HG03457 (cell line): Measurements from ENCODE around the gene ALCAM.

ENCODE experiments used
- ATAC-seq: cut with Tn5 transposase; IDR thresholded peaks from one replicate; pipeline ENCODE4 v1.9.1; 2021; ENCODE audit warnings: moderate number of reproducible peaks; ENCODE audit not compliant: unreplicated experiment

ALCAM gene

GRCh38 chr3:105355408-105356061 is 11.2 kb upstream of the ALCAM start:
- no peak for ATAC-seq

- no peak for ATAC-seq
Measured at GRCh38 chr3:105356396-105356795, 10.3 kb upstream of the ALCAM start.

- ATAC-seq = no peak
Measured at GRCh38 chr3:105356988-105357387, 9.7 kb upstream of the ALCAM start.

- ATAC-seq = no peak
Measured at GRCh38 chr3:105359098-105359762, 7.5 kb upstream of the ALCAM start.

GRCh38 chr3:105360003-105360402 is 6.7 kb upstream of the ALCAM start:
- no peak for ATAC-seq

GRCh38 chr3:105362021-105362665 is 4.6 kb upstream of the ALCAM start:
- no peak for ATAC-seq

- no peak for ATAC-seq
Measured at GRCh38 chr3:105364128-105364527, 2.6 kb upstream of the ALCAM start.

- ATAC-seq = no peak
Measured at GRCh38 chr3:105365081-105365390, 1.7 kb upstream of the ALCAM start.

GRCh38 chr3:105365391-105366325 is 1.1 kb upstream of the ALCAM start:
- ATAC-seq = no peak

GRCh38 chr3:105367063-105367405 is 325 bp downstream of the ALCAM start:
- ATAC-seq = no peak

- peak; percentile 32 for ATAC-seq
Measured at GRCh38 chr3:105367406-105368213, 901 bp downstream of the ALCAM start.

GRCh38 chr3:105368566-105369499 is 2.1 kb downstream of the ALCAM start:
- ATAC-seq = peak; percentile 20

- ATAC-seq = peak; percentile 13
Measured at GRCh38 chr3:105369500-105370371, 3.0 kb downstream of the ALCAM start.

GRCh38 chr3:105373383-105373782 is 6.7 kb downstream of the ALCAM start:
- no peak for ATAC-seq

GRCh38 chr3:105375750-105376511 is 9.2 kb downstream of the ALCAM start:
- no peak for ATAC-seq

GRCh38 chr3:105377716-105378115 is 11.0 kb downstream of the ALCAM start:
- no peak for ATAC-seq

- no peak for ATAC-seq
Measured at GRCh38 chr3:105385179-105385578, 18.5 kb downstream of the ALCAM start.
